GM12874 (cell line): ENCODE measurements around the gene PLLP.

Experiments used
- TF ChIP-seq, protein P1 (sequence below): IDR thresholded peaks from 2 replicates; pipeline ENCODE4 v1.5.1; 2011; ENCODE audit warnings: low read depth, mild to moderate bottlenecking, control low read depth, low read length, moderate library complexity; ENCODE audit not compliant: insufficient read depth

The PLLP gene

DNA sequence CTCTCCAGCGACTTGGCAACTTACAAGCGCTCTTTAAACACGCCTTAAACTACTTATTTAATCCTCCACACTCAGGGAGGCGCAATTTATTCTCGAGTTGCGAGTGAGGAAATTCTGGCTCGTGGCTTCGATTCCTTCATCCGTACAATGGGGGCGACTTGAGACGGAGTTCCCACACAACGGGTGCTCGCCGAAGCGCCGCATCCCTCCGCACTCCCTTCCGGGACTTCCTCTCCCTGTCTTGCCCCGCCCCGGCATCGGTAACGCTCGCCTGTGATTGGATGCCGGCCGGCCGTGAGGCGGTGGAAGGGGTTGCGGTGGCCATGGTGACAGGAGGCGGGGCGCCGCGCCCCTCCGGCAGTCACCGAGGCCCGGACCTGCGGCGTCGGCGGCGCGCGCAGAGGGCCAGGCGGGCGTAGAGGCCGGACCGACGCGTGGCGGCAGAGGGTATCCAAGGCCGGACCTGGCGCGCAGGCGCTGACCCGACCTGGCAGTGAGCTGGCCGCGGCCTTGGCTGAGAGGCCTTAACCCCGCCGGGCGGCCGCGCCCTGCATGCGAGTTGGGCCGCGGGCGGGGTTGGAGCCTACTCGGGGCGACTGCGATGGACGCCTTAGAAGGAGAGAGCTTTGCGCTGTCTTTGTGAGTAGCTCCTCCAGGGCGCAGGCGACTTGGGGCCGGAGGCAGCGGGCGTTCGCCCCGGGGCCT lies 39.6 kb downstream of the PLLP start, which contains the start of gene ARL2BP:
TSS of gene ARL2BP (plus strand) at position 493 of the 705 bp plus-strand sequence. CDS start at position 602, 109 bp downstream.
- TF ChIP-seq, protein P1, sequence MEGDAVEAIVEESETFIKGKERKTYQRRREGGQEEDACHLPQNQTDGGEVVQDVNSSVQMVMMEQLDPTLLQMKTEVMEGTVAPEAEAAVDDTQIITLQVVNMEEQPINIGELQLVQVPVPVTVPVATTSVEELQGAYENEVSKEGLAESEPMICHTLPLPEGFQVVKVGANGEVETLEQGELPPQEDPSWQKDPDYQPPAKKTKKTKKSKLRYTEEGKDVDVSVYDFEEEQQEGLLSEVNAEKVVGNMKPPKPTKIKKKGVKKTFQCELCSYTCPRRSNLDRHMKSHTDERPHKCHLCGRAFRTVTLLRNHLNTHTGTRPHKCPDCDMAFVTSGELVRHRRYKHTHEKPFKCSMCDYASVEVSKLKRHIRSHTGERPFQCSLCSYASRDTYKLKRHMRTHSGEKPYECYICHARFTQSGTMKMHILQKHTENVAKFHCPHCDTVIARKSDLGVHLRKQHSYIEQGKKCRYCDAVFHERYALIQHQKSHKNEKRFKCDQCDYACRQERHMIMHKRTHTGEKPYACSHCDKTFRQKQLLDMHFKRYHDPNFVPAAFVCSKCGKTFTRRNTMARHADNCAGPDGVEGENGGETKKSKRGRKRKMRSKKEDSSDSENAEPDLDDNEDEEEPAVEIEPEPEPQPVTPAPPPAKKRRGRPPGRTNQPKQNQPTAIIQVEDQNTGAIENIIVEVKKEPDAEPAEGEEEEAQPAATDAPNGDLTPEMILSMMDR, result no peak

DNA sequence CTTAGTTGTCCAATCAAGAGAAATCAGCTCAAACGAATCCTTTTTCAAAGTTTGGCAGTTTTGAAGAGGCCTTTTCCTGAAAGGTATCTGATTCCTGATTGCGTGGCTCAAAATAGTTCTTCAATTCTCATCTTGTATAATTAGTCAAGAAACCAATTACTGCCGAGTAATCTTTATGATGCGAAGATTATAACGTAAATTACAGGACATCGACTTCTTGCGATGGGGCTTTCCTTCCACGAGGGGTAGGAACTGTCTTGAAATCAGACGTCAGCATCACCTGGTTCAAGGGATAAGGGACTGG lies 40.1 kb downstream of the PLLP start:
- TF ChIP-seq, protein P1, result no peak

GRCh38 chr16:57242650-57243049 lies 41.8 kb downstream of the PLLP start:
- TF ChIP-seq, protein P1, result no peak

- TF ChIP-seq, protein P1, result no peak
Measured at GRCh38 chr16:57240851-57241250, 43.6 kb downstream of the PLLP start.

DNA sequence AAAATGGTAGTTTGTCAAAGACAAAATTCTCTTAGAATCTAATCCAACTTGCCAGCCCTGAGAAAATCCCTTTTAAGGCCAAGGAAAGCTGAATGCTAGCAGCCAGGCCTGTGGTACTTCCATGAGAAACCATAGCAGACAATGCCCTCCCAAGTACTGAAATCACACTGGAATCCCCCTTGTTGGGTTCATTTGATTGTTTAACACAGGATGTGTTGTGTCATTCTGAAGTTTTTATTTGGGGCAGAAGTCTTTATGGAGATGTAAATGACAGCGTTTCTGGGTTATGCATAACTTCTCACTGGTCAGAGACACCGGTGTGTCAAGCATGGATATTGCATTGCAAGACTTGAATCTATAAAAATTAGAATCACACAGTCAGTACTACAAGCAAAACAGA lies 45.4 kb downstream of the PLLP start:
- TF ChIP-seq, protein P1, result no peak

DNA sequence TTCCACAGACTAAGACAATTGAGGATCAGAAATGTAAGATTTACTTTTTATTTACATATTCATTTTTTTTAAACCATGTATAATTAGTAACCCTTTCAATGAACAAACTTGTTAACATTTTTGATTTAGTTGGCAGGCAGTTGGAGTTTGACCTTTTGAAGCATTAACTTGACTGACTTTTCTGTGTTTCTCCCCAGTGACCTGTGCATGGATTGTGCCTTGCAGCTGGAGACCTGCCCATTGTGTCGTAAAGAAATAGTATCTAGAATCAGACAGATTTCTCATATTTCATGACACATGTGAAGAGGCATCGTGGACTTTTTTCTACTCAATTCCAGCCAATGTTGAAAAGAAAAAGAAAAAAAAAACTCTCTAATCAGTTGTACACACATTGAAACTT lies 45.8 kb downstream of the PLLP start:
- TF ChIP-seq, protein P1, result no peak

- TF ChIP-seq, protein P1, result no peak
Measured at GRCh38 chr16:57236022-57236350, 48.5 kb downstream of the PLLP start.
